PC-3 (cell line): Measurements from ENCODE around the gene TXNIP. TPM values are rescaled to one million over a fixed set of nuclear protein-coding genes. Genes with fewer than 3 reads are reported as not detected.

Source experiments
- ATAC-seq: fragments of 200-7000 bp; cut with Tn5 transposase; 2 replicates; pipeline ENCODE4 v1.9.1; 2020; ENCODE audit warnings: mild to moderate bottlenecking, moderate library complexity
- BruUV-seq: library from RNA; stranded (reverse); fragments of 400-500 nt; replicated peaks from 2 replicates; lab custom pipeline; 2021; lab: Mats Ljungman, UMichigan
- CTCF ChIA-PET: fragments of 300-600 bp; sonication (Branson Sonifier 250); formaldehyde crosslinking; loops from one replicate; lab custom pipeline; 2022; ENCODE audit warnings: antibody characterized with exemption; lab: Charles Lee
- POLR2A ChIA-PET: fragments of 300-600 bp; sonication (Branson Sonifier 250); formaldehyde crosslinking; loops from one replicate; lab custom pipeline; 2022; ENCODE audit warnings: antibody characterized with exemption; ENCODE audit not compliant: unreplicated experiment; lab: Charles Lee
- DNase-seq: peaks from one replicate; pipeline ENCODE4 v3.0.0-alpha.2; 2015
- H2AFZ ChIP-seq: fragments of 300-600 bp; sonication (generic); 2 replicates; pipeline ENCODE4 v1.6.0; 2016; ENCODE audit warnings: antibody characterized with exemption, low read length
- H3F3A ChIP-seq: fragments of 300-600 bp; sonication (generic); one replicate; pipeline ENCODE4 v1.6.0; 2017; ENCODE audit warnings: antibody characterized with exemption, low read length, control low read depth, mild to moderate bottlenecking; ENCODE audit not compliant: unreplicated experiment
- H3K27ac ChIP-seq: fragments of 300-600 bp; sonication (generic); 2 replicates; pipeline ENCODE4 v1.5.1; 2016; ENCODE audit warnings: mild to moderate bottlenecking, low read length
- H3K27me3 ChIP-seq: fragments of 300-600 bp; sonication (generic); 2 replicates; pipeline ENCODE4 v1.6.1; 2016; ENCODE audit warnings: low read length, mixed read lengths
- H3K36me3 ChIP-seq: fragments of 300-600 bp; sonication (generic); 2 replicates; pipeline ENCODE4 v1.6.1; 2016; ENCODE audit warnings: low read depth, mixed run types, low read length, mixed read lengths
- H3K4me1 ChIP-seq: fragments of 300-600 bp; sonication (generic); 2 replicates; pipeline ENCODE4 v1.5.1; 2016; ENCODE audit warnings: low read length; ENCODE audit not compliant: insufficient read depth
- H3K4me2 ChIP-seq: fragments of 300-600 bp; sonication (generic); 2 replicates; pipeline ENCODE4 v1.6.0; 2016; ENCODE audit warnings: low read length
- H3K4me3 ChIP-seq: fragments of 300-600 bp; sonication (generic); 2 replicates; pipeline ENCODE4 v1.5.1; 2016; ENCODE audit warnings: mild to moderate bottlenecking, low read length, mixed read lengths
- H3K79me2 ChIP-seq: fragments of 300-600 bp; sonication (generic); 2 replicates; pipeline ENCODE4 v1.6.1; 2017; ENCODE audit warnings: low read length, mixed read lengths
- H3K9ac ChIP-seq: fragments of 300-600 bp; sonication (generic); 2 replicates; pipeline ENCODE4 v1.6.0; 2016; ENCODE audit warnings: mild to moderate bottlenecking, low read length
- H3K9me2 ChIP-seq: fragments of 300-600 bp; sonication (generic); replicated peaks from 2 replicates; pipeline ENCODE4 v1.6.1; 2016; ENCODE audit warnings: mixed run types, low read length, mixed read lengths
- H3K9me3 ChIP-seq: fragments of 300-600 bp; sonication (generic); 2 replicates; pipeline ENCODE4 v1.6.1; 2016; ENCODE audit warnings: low read length, mixed read lengths
- H4K20me1 ChIP-seq: fragments of 300-600 bp; sonication (generic); 2 replicates; pipeline ENCODE4 v1.6.1; 2016; ENCODE audit warnings: low read length, mixed read lengths
- CTCF ChIP-seq: fragments of 300-600 bp; sonication (generic); conservative IDR thresholded peaks from 2 replicates; pipeline ENCODE4 v1.5.1; 2017; ENCODE audit warnings: antibody characterized with exemption, low read depth, mild to moderate bottlenecking, low read length
- EZH2 ChIP-seq: fragments of 300-600 bp; sonication (generic); IDR thresholded peaks from one replicate; pipeline ENCODE4 v1.6.1; 2017; ENCODE audit warnings: antibody characterized with exemption, mild to moderate bottlenecking, low read length; ENCODE audit not compliant: unreplicated experiment
- EZH2phosphoT487 ChIP-seq: fragments of 300-600 bp; sonication (generic); IDR thresholded peaks from 2 replicates; pipeline ENCODE4 v1.6.1; 2018; ENCODE audit warnings: mild to moderate bottlenecking, antibody characterized with exemption, low read length, borderline replicate concordance
- intact Hi-C: fragments of 100-400 bp; cut with micrococcal nuclease; formaldehyde crosslinking; loops from 2 replicates; pipeline ENCODE4 v1.9.0; 2023
- total RNA-seq: library from RNA; depleted of rRNA; stranded (reverse); fragments of >200 nt; gene quantifications from 2 replicates; pipeline ENCODE4 v1.2.3, GENCODE V29; 2014

TXNIP gene
- total RNA-seq, 1 experiment from 2014 or later = 45.3 TPM

GRCh38 chr1:145986551-145986950 lies 9.8 kb downstream of the TXNIP start:
- no peak overlapping the region for H3K4me2 ChIP-seq
- POLR2A ChIA-PET = no interaction called here

GRCh38 chr1:145985502-145986439 lies 10.6 kb downstream of the TXNIP start:
- Histone ChIP-seq H3K4me2 (peak overlapping the region; percentile 66), H3K27ac (peak overlapping the region; percentile 17), H3K36me3 (no peaks in the 10 kb centered on the region), H3K4me3 (no peak overlapping the region), H3K27me3 (no peaks in the 10 kb centered on the region), H2AFZ (peak overlapping the region; percentile 67), H3K4me1 (peaks cover 31% of the 10 kb centered on the region), H4K20me1 (no peaks in the 10 kb centered on the region), H3K9ac (no peak overlapping the region), H3F3A (no peaks in the 10 kb centered on the region), H3K79me2 (no peaks in the 10 kb centered on the region), H3K9me2 (no peaks in the 10 kb centered on the region), H3K9me3 (no peaks in the 10 kb centered on the region)
- intact Hi-C loops = no loop called here
- DNase-seq (peak; percentile 87), ATAC-seq (peak; percentile 63)
- TF ChIP-seq EZH2phosphoT487 (no peak), CTCF (no peak), EZH2 (no peak)
- CTCF ChIA-PET = no interaction called here
- POLR2A ChIA-PET = no interaction called here
- no TSS peak for BruUV-seq

More at GRCh38 chr1:145986551-145986950, 9.8 kb downstream of the TXNIP start:
- H3K9ac ChIP-seq = no peak overlapping the region
- H3K36me3 ChIP-seq = no peaks in the 10 kb centered on the region
- no peak overlapping the region for H3K4me3 ChIP-seq
- TF ChIP-seq EZH2phosphoT487 (no peak), CTCF (no peak), EZH2 (no peak)
- CTCF ChIA-PET = no interaction called here
- H2AFZ ChIP-seq = no peak overlapping the region
- H3K79me2 ChIP-seq = no peaks in the 10 kb centered on the region
- no peaks in the 10 kb centered on the region for H3K9me2 ChIP-seq
- H3K9me3 ChIP-seq = no peaks in the 10 kb centered on the region
- BruUV-seq = no TSS peak
- DNase-seq = no peak
- no peaks in the 10 kb centered on the region for H3F3A ChIP-seq
- H4K20me1 ChIP-seq = no peaks in the 10 kb centered on the region
- no peak overlapping the region for H3K27ac ChIP-seq
- no peaks in the 10 kb centered on the region for H3K27me3 ChIP-seq
- H3K4me1 ChIP-seq = peaks cover 31% of the 10 kb centered on the region
- no peak for ATAC-seq
- intact Hi-C loops = no loop called here

- TF ChIP-seq EZH2 = no peak
- Histone ChIP-seq H3K27me3 (no peaks in the 10 kb centered on the region), H3K4me3 (no peak overlapping the region), H3F3A (no peaks in the 10 kb centered on the region), H3K79me2 (no peaks in the 10 kb centered on the region), H3K9ac (no peak overlapping the region), H3K36me3 (no peaks in the 10 kb centered on the region), H2AFZ (peak overlapping the region; percentile 67; the same call in 1 of the 2 replicates), H4K20me1 (no peaks in the 10 kb centered on the region), H3K9me2 (no peaks in the 10 kb centered on the region), H3K4me2 (peak overlapping the region; percentile 66), H3K9me3 (no peaks in the 10 kb centered on the region), H3K27ac (peak overlapping the region; percentile 17), H3K4me1 (peaks cover 38% of the 10 kb centered on the region)
- ATAC-seq = no peak
- BruUV-seq = no TSS peak
- ChIA-PET CTCF (no interaction called here), POLR2A (no interaction called here)
- DNase-seq = no peak
- intact Hi-C loops = no loop called here
Observed at GRCh38 chr1:145985129-145985501, 11.3 kb downstream of the TXNIP start.
